HG03039 (cell line): ENCODE data around the gene MRFAP1L1.
"Not testable (repeated sequence)": the region's sequence is repeated elsewhere in the genome, so short reads cannot be mapped to it uniquely, and the experiment has no call there.

Source experiments
- ATAC-seq: cut with Tn5 transposase; IDR thresholded peaks from one replicate; pipeline ENCODE4 v1.9.1; 2021; ENCODE audit warnings: mild to moderate bottlenecking, moderate library complexity; ENCODE audit not compliant: unreplicated experiment

MRFAP1L1 gene

DNA sequence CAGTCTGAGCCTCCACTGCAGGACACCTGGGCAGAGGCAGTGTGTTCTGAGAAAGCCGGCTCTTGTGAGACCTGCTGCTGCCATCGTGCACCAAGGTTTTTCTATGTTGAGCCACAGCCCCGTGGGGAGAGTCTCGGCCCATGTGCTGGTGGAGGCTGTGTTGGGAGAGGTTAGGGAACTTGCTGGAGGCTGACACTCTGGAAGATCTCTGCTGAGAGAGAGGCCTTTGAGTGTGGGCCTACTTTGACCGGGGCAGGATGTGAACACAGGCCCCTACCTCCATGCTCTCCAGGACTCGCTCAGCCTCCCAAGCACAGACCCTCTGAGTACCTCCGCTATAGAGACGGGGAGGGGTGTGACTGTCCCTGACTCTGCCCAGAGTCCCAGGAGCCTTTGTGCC is 17.3 kb downstream of the MRFAP1L1 start:
- no peak for ATAC-seq

DNA sequence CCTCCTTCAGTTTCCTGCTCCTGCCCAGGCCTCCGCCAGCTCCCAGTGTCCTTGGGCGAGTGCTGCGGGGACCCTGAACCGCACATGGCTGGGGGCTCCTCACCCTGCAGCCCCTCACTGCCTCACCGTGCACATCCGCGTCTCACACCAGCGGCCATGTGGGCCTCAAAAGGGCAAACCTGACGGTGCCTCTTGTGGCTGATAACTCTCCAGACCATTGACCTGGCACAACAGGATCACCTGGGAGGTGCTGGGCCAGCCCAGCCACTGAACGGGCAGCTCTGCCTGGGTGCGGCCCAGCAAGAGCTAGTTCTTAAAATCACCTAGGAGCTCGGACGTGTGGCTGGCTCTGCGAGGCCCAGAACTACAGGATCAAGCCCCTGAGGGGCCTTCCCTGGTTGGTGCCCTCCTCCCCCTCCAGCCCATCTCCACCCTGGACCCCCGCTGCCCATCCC is 20.1 kb downstream of the MRFAP1L1 start:
- ATAC-seq = no peak

GRCh38 chr4:6688879-6689505 is 20.7 kb downstream of the MRFAP1L1 start:
- ATAC-seq = peak; percentile 83

GRCh38 chr4:6687947-6688878 is 21.5 kb downstream of the MRFAP1L1 start:
- ATAC-seq = no peak

- ATAC-seq = no peak
Observed at GRCh38 chr4:6686104-6686787, 23.4 kb downstream of the MRFAP1L1 start.

DNA sequence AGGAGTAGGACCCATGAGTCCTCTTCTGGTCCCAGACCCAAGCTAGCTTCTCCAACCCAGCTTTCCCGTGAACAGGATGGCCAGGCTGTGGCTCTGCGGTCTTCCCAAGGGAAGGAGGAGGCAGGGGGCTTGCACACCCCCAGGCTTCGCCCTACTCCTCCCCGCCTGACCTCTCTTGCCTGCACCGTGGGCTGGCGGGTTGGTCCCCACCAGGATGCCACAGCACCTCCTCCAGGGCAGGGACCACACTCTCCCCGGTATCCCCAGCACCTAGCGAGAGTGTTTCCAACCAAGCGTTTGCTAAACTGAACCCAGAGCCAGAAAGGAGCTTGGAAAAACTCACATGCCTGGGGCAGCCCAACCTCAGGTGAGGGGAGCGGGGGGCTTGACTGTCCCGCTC is 25.0 kb downstream of the MRFAP1L1 start:
- ATAC-seq = no peak

DNA sequence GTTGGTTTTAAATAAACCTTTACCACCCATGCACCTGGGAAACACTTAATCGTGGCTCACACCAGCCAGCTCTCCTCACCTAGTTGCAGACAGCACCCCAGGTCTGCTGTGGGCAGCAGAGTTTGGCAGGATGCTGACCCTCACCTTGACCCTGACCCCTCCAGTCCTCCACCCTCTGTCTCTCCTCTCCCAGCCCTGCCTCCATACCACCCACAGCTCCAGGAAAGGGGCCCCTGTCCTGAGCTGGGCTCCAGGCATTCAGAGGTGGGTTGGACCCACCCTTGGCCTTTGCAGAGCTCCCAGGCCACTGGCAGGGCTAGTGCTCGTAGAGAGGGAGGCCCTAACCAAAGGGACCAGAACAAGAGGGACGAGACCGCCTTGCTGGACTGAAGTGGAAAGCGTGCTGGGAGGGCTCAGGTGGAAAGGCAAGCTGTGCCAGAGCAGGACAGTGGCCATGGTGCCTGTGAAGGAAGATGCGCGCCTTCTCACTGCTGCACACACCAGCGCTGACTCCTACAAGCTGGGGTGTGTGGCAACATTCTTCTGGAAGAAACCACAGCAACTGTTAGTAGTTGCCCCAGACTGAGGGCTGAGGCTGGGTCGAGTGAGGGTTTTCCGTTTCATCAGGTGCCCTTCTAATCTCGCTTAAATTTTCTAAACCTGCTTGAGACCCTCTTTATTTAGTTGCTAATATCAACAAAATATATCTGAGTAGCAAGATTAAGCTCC is 26.6 kb downstream of the MRFAP1L1 start:
- no peak for ATAC-seq

DNA sequence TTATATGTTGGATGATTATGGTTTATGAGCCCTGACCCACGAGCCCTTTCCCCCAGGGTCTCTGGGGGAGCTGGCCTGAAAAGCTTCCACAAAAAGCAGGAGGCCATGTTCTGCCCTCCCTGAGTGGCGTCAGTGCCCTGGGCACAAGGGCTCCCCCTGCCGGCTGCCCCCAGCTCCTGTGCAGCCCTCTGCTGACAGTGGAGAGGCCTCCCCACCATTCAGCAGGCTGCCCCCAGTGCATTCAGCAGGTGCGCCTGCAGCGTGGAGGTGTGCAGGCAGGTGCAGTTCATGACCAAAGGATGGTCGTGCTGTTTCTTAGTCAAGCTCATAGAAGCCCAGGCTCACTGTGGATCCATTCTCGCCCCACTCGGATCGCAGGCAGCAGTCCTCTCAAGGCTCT is 28.5 kb downstream of the MRFAP1L1 start:
- no peak for ATAC-seq

- ATAC-seq = no peak
Observed at GRCh38 chr4:6680372-6681034, 29.2 kb downstream of the MRFAP1L1 start.

DNA sequence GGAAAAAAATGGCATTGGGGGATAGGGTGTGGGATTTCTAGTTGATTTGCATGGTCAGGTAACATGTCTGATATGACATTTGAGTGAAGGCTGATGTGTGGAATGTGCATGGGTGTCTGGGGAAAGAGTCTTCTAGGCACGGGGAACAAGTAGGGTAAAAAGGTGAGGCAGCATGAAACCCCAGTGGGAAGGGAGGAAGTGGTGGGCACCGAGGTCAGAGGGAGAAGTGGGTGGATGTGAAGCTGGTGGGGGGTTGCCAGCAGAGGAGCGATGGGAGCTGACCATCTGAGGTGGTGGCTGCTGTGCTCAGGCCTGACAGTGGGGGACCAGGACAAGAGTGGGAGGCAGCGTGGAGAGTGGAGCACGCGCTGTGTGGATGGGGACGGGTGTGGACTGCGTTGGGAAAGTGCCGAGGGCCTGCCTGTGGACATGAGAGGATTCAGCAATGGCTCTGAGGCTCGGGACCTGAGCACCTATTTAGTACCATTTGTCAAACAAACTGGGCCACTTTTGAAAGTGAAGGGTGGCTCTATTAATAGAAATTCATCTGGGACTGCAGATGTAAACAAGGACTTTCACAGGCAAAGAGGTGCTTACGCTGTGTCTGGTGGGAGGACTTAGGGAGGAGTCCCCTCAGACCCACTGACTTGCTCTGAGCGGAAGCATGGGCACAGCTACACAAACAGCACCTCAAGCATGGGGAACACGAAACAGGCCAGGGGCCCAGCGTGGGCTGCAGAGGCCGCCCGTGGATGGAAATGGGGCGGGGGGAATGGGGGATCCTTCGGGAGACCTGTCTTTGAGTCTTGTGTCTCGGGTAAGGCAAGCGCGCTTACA is 32.7 kb downstream of the MRFAP1L1 start:
- no peak for ATAC-seq

GRCh38 chr4:6674500-6675149 is 35.0 kb downstream of the MRFAP1L1 start:
- ATAC-seq = peak; percentile 27

GRCh38 chr4:6673660-6674499 is 35.8 kb downstream of the MRFAP1L1 start:
- peak; percentile 72 for ATAC-seq

DNA sequence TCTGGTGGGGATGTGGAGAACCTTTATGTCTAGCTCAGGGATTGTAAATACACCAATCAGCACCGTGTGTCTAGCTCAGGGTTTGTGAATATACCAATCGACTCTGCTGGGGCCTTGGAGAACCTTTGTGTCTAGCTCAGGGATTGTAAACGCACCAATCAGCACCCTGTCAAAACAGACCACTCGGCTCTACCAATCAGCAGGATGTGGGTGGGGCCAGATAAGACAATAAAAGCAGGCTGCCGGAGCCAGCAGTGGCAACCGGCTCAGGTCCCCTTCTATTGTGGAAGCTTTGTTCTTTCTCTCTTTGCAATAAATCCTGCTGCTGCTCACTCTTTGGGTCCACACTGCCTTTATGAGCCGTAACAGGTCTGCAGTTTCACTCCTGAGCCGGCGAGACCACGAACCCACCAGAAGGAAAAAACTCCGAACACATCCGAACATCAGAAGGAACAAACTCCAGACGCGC is 36.4 kb downstream of the MRFAP1L1 start:
- not testable (repeated sequence) for ATAC-seq

DNA sequence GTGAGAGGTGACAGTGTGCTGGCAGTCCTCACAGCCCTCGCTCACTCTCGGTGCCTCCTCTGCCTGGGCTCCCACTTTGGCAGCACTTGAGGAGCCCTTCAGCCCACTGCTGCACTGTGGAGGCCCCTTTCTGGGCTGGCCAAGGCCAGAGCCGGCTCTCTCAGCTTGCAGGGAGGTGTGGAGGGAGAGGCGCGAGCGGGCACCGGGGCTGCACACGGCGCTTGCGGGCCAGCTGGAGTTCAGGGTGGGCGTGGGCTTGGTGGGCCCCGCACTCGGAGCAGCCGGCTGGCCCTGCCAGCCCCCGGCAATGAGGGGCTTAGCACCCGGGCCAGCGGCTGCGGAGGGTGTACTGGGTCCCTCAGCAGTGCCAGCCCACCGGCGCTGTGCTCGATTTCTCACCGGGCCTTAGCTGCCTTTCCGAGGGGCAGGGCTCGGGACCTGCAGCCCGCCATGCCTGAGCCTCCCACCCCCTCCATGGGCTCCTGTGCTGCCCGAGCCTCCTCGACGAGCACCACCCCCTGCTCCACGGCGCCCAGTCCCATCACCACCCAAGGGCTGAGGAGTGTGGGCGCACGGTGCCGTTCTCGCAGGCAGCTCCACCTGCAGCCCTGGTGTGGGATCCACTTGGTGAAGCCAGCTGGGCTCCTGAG is 37.0 kb downstream of the MRFAP1L1 start:
- not testable (repeated sequence) for ATAC-seq

- ATAC-seq = no peak
Observed at GRCh38 chr4:6672131-6672530, 37.5 kb downstream of the MRFAP1L1 start.

DNA sequence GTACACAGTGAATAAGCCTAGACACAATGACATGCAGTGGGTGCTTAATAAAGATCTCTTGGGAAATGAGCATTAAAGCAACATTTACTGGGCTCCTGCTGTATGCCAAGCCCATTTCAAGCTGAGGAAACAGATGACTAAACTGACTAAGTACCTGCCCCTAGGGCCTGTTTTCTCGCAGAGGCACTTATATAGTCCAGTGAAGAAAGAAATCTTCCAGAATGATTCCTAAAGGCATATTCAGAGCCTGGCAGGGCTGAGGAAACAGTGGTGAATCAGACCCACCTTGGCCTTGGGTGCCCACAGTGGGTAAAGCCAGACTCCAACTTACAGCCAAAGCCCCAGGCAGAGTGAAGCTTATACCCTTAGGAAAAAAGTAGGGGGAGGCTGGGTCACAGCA is 38.0 kb downstream of the MRFAP1L1 start:
- no peak for ATAC-seq

DNA sequence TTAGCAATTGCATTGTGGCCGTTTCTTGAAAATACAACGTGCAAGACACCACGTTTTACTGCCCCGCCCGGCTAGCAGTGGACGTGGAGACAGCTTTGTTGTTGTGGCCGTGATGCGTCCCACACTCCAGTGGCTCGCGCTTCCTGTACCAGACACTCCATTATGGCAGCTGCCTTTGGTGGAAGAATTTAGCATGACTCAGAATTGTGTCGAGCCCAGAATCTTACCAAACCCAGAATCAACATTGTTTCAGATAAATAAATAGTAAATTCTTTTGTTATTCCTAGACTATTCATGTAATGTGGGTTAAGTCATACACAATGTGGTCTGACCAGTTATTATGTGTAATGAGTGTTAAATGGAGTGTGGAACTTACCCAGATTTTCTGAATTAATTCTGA is 41.3 kb downstream of the MRFAP1L1 start:
- ATAC-seq = no peak

GRCh38 chr4:6665320-6665654 is 44.4 kb downstream of the MRFAP1L1 start:
- ATAC-seq = no peak
